Spleen (tissue), 11 donors: ENCODE measurements around the gene PACSIN2. TPM values are rescaled to one million over a fixed set of nuclear protein-coding genes. Genes with fewer than 3 reads are reported as not detected.
A peak's percentile ranks its signal among the peaks of the same experiment; 100 is the strongest.

Experiments used
- DNase-seq: peaks from one replicate; pipeline ENCODE4 v3.0.0-alpha.2; 2020
- H3K27ac ChIP-seq, 8 donors: fragments of 200-600 bp; sonication (generic) in 7 of 8; 1 replicate in 4 of 8; 2 replicates in 4 of 8; pipeline versions ENCODE4 v1.5.0 to v1.8.0; 2016 to 2021; ENCODE audit warnings: inconsistent platforms in 4 of 8, mild to moderate bottlenecking in 4 of 8, moderate library complexity in 1 of 8
- H3K27me3 ChIP-seq, 7 donors: fragments of 200-600 bp; sonication (generic) in 6 of 7; replicated peaks in 1 of 7; 1 replicate in 4 of 7; 2 replicates in 3 of 7; pipeline versions ENCODE4 v1.5.0 to v1.8.0; 2016 to 2021; ENCODE audit warnings: inconsistent platforms in 3 of 7, mild to moderate bottlenecking in 1 of 7
- H3K36me3 ChIP-seq, 6 donors: fragments of 200-600 bp; sonication (generic) in 5 of 6; 1 replicate in 4 of 6; 2 replicates in 2 of 6; pipeline versions ENCODE4 v1.5.0 to v1.8.0; 2016 to 2021; ENCODE audit warnings: inconsistent platforms in 2 of 6
- H3K4me1 ChIP-seq, 6 donors: fragments of 200-600 bp; sonication (generic) in 5 of 6; 1 replicate in 3 of 6; 2 replicates in 3 of 6; pipeline versions ENCODE4 v1.5.0 to v1.8.0; 2016 to 2021; ENCODE audit warnings: inconsistent platforms in 3 of 6
- H3K4me3 ChIP-seq, 8 donors: fragments of 200-600 bp; sonication (generic) in 7 of 8; 1 replicate in 4 of 8; 2 replicates in 4 of 8; pipeline versions ENCODE4 v1.5.0 to v1.8.0; 2016 to 2021; ENCODE audit warnings: inconsistent platforms in 4 of 8, mild to moderate bottlenecking in 4 of 8, moderate library complexity in 2 of 8
- H3K9me3 ChIP-seq, 8 donors: fragments of 200-600 bp; sonication (generic) in 7 of 8; 1 replicate in 4 of 8; 2 replicates in 4 of 8; pipeline versions ENCODE4 v1.5.0 to v1.8.0; 2016 to 2021; ENCODE audit warnings: inconsistent platforms in 4 of 8
- CTCF ChIP-seq, 11 experiments: fragments of 200-600 bp in 7 of 11; fragments of 450-650 bp in 4 of 11; sonication (generic) in 4 of 11; IDR thresholded peaks in 8 of 11; conservative IDR thresholded peaks in 3 of 11; 1 replicate in 7 of 11; 2 replicates in 4 of 11; pipeline versions ENCODE4 v1.4.0 to v1.8.0; 2016 to 2021; ENCODE audit warnings: antibody characterized with exemption in 11 of 11, inconsistent platforms in 4 of 11, mild to moderate bottlenecking in 1 of 11
- POLR2A ChIP-seq, 3 donors: fragments of 450-650 bp; IDR thresholded peaks; one replicate each; pipeline ENCODE4 v1.5.1; 2017; ENCODE audit warnings: antibody characterized with exemption in 3 of 3, mild to moderate bottlenecking in 1 of 3
- POLR2AphosphoS5 ChIP-seq, 3 donors: sonication (generic); formaldehyde crosslinking; IDR thresholded peaks; one replicate each; pipeline ENCODE4 v1.5.1; 2017; ENCODE audit warnings: antibody characterized with exemption in 3 of 3
- WGBS, 5 donors: extraction: QIAGEN DNeasy Blood & Tissue Kit in 3 of 5; methylation state at CpG; one replicate each; pipeline versions ENCODE4 v1.1.5 to v1.1.7; 2013 to 2018; 5-methylcytosine and 5-hydroxymethylcytosine counted together
- intact Hi-C: fragments of 100-400 bp; cut with DNase I; formaldehyde crosslinking; loops from one replicate; pipeline ENCODE4 v1.15.0; 2023; ENCODE audit warnings: low total_unique reads
- polyA plus RNA-seq, 3 donors: library from polyadenylated mRNA; stranded (reverse); fragments of 200-250 nt; gene quantifications; one replicate each; pipeline ENCODE4 v1.2.1, GENCODE V29; 2013
- total RNA-seq, 7 donors: library from RNA; depleted of rRNA in 3 of 7; stranded (reverse); fragments of >200 nt in 3 of 7; fragmentation: NEBNext Ultra II Directional in 4 of 7; extraction: Animal tissue kit (Norgen Biotek cat#: 25700) in 4 of 7; gene quantifications; one replicate each; pipeline versions ENCODE4 v1.1.0 to v1.2.1, GENCODE V29; 2016 to 2021
- donor health status: healthy with polysubstance abuse.
- donor health status: DM: no; HTN: no; CAD: no; lungs with moderate emphysema.
- donor health status: DM: no; HTN: no; CAD: no.
- donor health status: Bipolar disorder and iron deficiency.
- donor health status: healthy.
- donor health status: DM: no; HTN: no; CAD: no.
- donor health status: DM: yes; HTN: yes; CAD: no.

Gene PACSIN2
- total and polyA plus RNA-seq, 10 donors, result 24.2 to 98.1 (median 64.2) TPM

- TF ChIP-seq CTCF (IDR thresholded peaks at IDR 0.05 in 8 of 11, conservative IDR thresholded peaks at IDR 0.05 in 3 of 11) (no peak), POLR2AphosphoS5 (IDR thresholded peaks at IDR 0.05) (no peak), POLR2A (IDR thresholded peaks at IDR 0.05) (no peak)
- DNase-seq, result no peak
- 64 to 80% (median 67%) methylated on average over 6 of the region's 6 CpGs for WGBS, 5 donors
- Histone ChIP-seq H3K4me1 (peaks cover 4 to 71% (median 34%) of the 10 kb centered on the region in 6 donors), H3K9me3 (no peaks in the 10 kb centered on the region), H3K27ac (peak overlapping the region in 4 of 8 donors; percentile 17 to 45 (median 28)), H3K27me3 (no peaks in the 10 kb centered on the region), H3K36me3 (peaks cover 0 to 75% (median 26%) of the 10 kb centered on the region in 6 donors), H3K4me3 (no peak overlapping the region)
- intact Hi-C loops, result no loop called here
Observed at GRCh38 chr22:42906605-42907348, 108.2 kb downstream of the PACSIN2 start.

GRCh38 chr22:42905702-42906183, 109.2 kb downstream of the PACSIN2 start:
- Histone ChIP-seq H3K4me1 (peaks cover 0 to 69% (median 29%) of the 10 kb centered on the region in 6 donors), H3K4me3 (no peak overlapping the region), H3K9me3 (no peaks in the 10 kb centered on the region), H3K27me3 (no peaks in the 10 kb centered on the region), H3K27ac (peak overlapping the region in 1 of 8 donors; percentile 45), H3K36me3 (peaks cover 0 to 75% (median 27%) of the 10 kb centered on the region in 6 donors)
- no peak for DNase-seq
- intact Hi-C loops, result no loop called here
- no peak for TF ChIP-seq POLR2AphosphoS5 (IDR thresholded peaks at IDR 0.05)
- no peak for TF ChIP-seq CTCF (IDR thresholded peaks at IDR 0.05 in 8 of 11, conservative IDR thresholded peaks at IDR 0.05 in 3 of 11)
- no peak for TF ChIP-seq POLR2A (IDR thresholded peaks at IDR 0.05)
- 69 to 90% (median 77%) methylated on average over 5 of the region's 5 CpGs for WGBS, 5 donors

- Histone ChIP-seq H3K9me3 (no peaks in the 10 kb centered on the region), H3K27me3 (no peaks in the 10 kb centered on the region), H3K4me3 (no peak overlapping the region), H3K27ac (peak overlapping the region in 1 of 8 donors; percentile 45), H3K4me1 (peaks cover 0 to 67% (median 29%) of the 10 kb centered on the region in 6 donors), H3K36me3 (peaks cover 0 to 75% (median 25%) of the 10 kb centered on the region in 6 donors)
- TF ChIP-seq POLR2AphosphoS5 (IDR thresholded peaks at IDR 0.05) (peak in 1 of 3 donors; percentile 26), CTCF (IDR thresholded peaks at IDR 0.05 in 8 of 11, conservative IDR thresholded peaks at IDR 0.05 in 3 of 11) (no peak)
- intact Hi-C loops, result no loop called here
- DNase-seq, result no peak
- 64 to 82% (median 78%) methylated on average over 12 to 13 of the region's 13 CpGs for WGBS, 5 donors
Observed at GRCh38 chr22:42905217-42905616, 109.7 kb downstream of the PACSIN2 start.

GRCh38 chr22:42904050-42904449, 110.9 kb downstream of the PACSIN2 start:
- Histone ChIP-seq H3K27ac (no peak overlapping the region), H3K4me3 (no peak overlapping the region), H3K27me3 (no peaks in the 10 kb centered on the region), H3K36me3 (peaks cover 0 to 75% (median 19%) of the 10 kb centered on the region in 6 donors), H3K4me1 (peaks cover 0 to 70% (median 29%) of the 10 kb centered on the region in 6 donors), H3K9me3 (no peaks in the 10 kb centered on the region)
- intact Hi-C loops, result no loop called here
- whole genome bisulfite sequencing, 5 donors, result 90 to 93% (median 91%) methylated on average over 9 to 12 of the region's 12 CpGs
- DNase-seq, result no peak
- no peak for TF ChIP-seq CTCF (IDR thresholded peaks at IDR 0.05 in 8 of 11, conservative IDR thresholded peaks at IDR 0.05 in 3 of 11)
- peak in 1 of 3 donors; percentile 35 for TF ChIP-seq POLR2AphosphoS5 (IDR thresholded peaks at IDR 0.05)
